Endothelial cell of umbilical vein (primary cell): ENCODE data around the gene USP36. TPM values are rescaled to one million over a fixed set of nuclear protein-coding genes. Genes with fewer than 3 reads are reported as not detected.

ENCODE experiments used
- BruUV-seq: library from RNA; stranded (reverse); fragments of 400-500 nt; replicated peaks from 2 replicates; lab custom pipeline; 2021; lab: Mats Ljungman, UMichigan
- CTCF ChIA-PET: fragments of 300-600, 350-600 bp; sonication (Branson Sonifier 250); formaldehyde crosslinking; loops from one replicate; lab custom pipeline; 2021; ENCODE audit warnings: antibody characterized with exemption, inconsistent platforms; lab: Charles Lee
- POLR2A ChIA-PET: fragments of 300-600, 350-600 bp; sonication (Branson Sonifier 250); formaldehyde crosslinking; loops from one replicate; lab custom pipeline; 2021; ENCODE audit warnings: antibody characterized with exemption, inconsistent platforms; lab: Charles Lee
- DNase-seq: peaks from one replicate; pipeline ENCODE4 v3.0.0-alpha.2; 2011; ENCODE audit warnings: low read depth, low spot score
- FAIRE-seq: peaks from 2 replicates; lab custom pipeline; 2011; peaks lifted over from hg19 to GRCh38; lab: Jason Lieb, UNC
- H2AFZ ChIP-seq: 2 replicates; pipeline ENCODE4 v1.6.0; 2012; ENCODE audit warnings: low read depth, low read length, control low read depth, inconsistent platforms
- H3K27ac ChIP-seq: 2 replicates; pipeline ENCODE4 v1.5.1; 2011; ENCODE audit warnings: low read depth, mild to moderate bottlenecking, control low read depth, low read length, moderate library complexity; ENCODE audit not compliant: insufficient read depth
- H3K27me3 ChIP-seq, 2 experiments: 2 replicates each; pipeline versions ENCODE4 v1.6.0 to v1.6.1; 2011; ENCODE audit warnings: low read length in 2 of 2, mixed read lengths in 1 of 2; ENCODE audit not compliant: control insufficient read depth in 2 of 2, insufficient read depth in 2 of 2
- H3K36me3 ChIP-seq, 2 experiments: 2 replicates in 1 of 2; 3 replicates in 1 of 2; pipeline ENCODE4 v1.5.1; 2011; ENCODE audit warnings: low read length in 2 of 2, mild to moderate bottlenecking in 1 of 2, moderate library complexity in 1 of 2; ENCODE audit not compliant: control insufficient read depth in 2 of 2, insufficient read depth in 2 of 2; ENCODE audit errors: extremely low read depth in 1 of 2
- H3K4me1 ChIP-seq: 3 replicates; pipeline ENCODE4 v1.5.1; 2011; ENCODE audit warnings: mild to moderate bottlenecking, low read length; ENCODE audit not compliant: control insufficient read depth, insufficient read depth; ENCODE audit errors: extremely low read depth
- H3K4me2 ChIP-seq: 2 replicates; pipeline ENCODE4 v1.6.1; 2011; ENCODE audit warnings: low read length, control low read depth, mixed read lengths; ENCODE audit not compliant: insufficient read depth
- H3K4me3 ChIP-seq, 3 experiments: fragments of 200-600 bp in 1 of 3; sonication (generic), shearing (Covaris generic) in 1 of 3; replicated peaks in 1 of 3; 2 replicates each; pipeline ENCODE4 v1.5.1; 2011 to 2016; ENCODE audit warnings: control low read depth in 3 of 3, low read length in 3 of 3, mild to moderate bottlenecking in 2 of 3, inconsistent platforms in 1 of 3, low read depth in 1 of 3, moderate library complexity in 1 of 3; ENCODE audit not compliant: insufficient read depth in 1 of 3
- H3K79me2 ChIP-seq: 2 replicates; pipeline ENCODE4 v1.6.0; 2012; ENCODE audit warnings: low read length, inconsistent platforms; ENCODE audit not compliant: control insufficient read depth, insufficient read depth
- H3K9ac ChIP-seq: replicated peaks from 2 replicates; pipeline ENCODE3; 2011; ENCODE audit warnings: low read length, control low read depth; ENCODE audit not compliant: insufficient read depth; ENCODE audit errors: extremely low read depth
- H3K9me1 ChIP-seq: replicated peaks from 3 replicates; pipeline ENCODE4 v1.6.0; 2011; ENCODE audit warnings: mild to moderate bottlenecking, low read length; ENCODE audit not compliant: control insufficient read depth, insufficient read depth; ENCODE audit errors: extremely low read depth
- H3K9me3 ChIP-seq: replicated peaks from 2 replicates; pipeline ENCODE4 v1.5.1; 2012; ENCODE audit warnings: low read length, inconsistent platforms; ENCODE audit not compliant: control insufficient read depth, insufficient read depth
- H4K20me1 ChIP-seq: replicated peaks from 2 replicates; pipeline ENCODE3; 2011; ENCODE audit warnings: mild to moderate bottlenecking, low read length; ENCODE audit not compliant: control insufficient read depth, insufficient read depth; ENCODE audit errors: extremely low read depth
- EZH2 ChIP-seq: IDR thresholded peaks from 2 replicates; pipeline ENCODE4 v1.6.1; 2012; ENCODE audit warnings: borderline replicate concordance, low read depth, mild to moderate bottlenecking, moderate library complexity, low read length, inconsistent platforms; ENCODE audit not compliant: severe bottlenecking
- FOS ChIP-seq: IDR thresholded peaks from 2 replicates; pipeline ENCODE4 v1.6.1; 2011; ENCODE audit warnings: mild to moderate bottlenecking, low read length, moderate library complexity, borderline replicate concordance; ENCODE audit not compliant: insufficient read depth
- GATA2 ChIP-seq: IDR thresholded peaks from 2 replicates; pipeline ENCODE4 v1.7.0; 2011; ENCODE audit warnings: low read depth, mild to moderate bottlenecking, moderate library complexity, mixed read lengths, low read length; ENCODE audit not compliant: insufficient read length, insufficient read depth
- JUN ChIP-seq: IDR thresholded peaks from 2 replicates; pipeline ENCODE4 v1.6.1; 2011; ENCODE audit warnings: borderline replicate concordance, low read depth; ENCODE audit not compliant: insufficient read length, insufficient read depth
- MYC ChIP-seq: IDR thresholded peaks from one replicate; pipeline ENCODE4 v1.6.1; 2011; ENCODE audit warnings: mild to moderate bottlenecking, low read depth, low read length
- POLR2A ChIP-seq: IDR thresholded peaks from 2 replicates; pipeline ENCODE4 v1.6.1; 2012; ENCODE audit warnings: low read depth, mild to moderate bottlenecking, control low read depth, low read length
- POLR2AphosphoS5 ChIP-seq: IDR thresholded peaks from 2 replicates; pipeline ENCODE4 v1.6.1; 2012; ENCODE audit warnings: low read depth, mild to moderate bottlenecking, control low read depth, low read length, moderate library complexity; ENCODE audit not compliant: insufficient read depth
- dilution Hi-C: fragments of 300-500 bp; cut with MboI; formaldehyde crosslinking; loops from one replicate; pipeline ENCODE4 v1.15.0; 2019; ENCODE audit warnings: low sequenced_read_pairs; ENCODE audit not compliant: extremely low pct_ligation_motif_present
- intact Hi-C: fragments of 100-400 bp; cut with micrococcal nuclease; formaldehyde crosslinking; loops from one replicate; pipeline ENCODE4 v1.10.0; 2022
- polyA plus RNA-seq, 4 experiments: library from polyadenylated mRNA; depleted of rRNA in 3 of 4; stranded (reverse) in 3 of 4; unstranded in 1 of 4; fragments of >200 nt; gene quantifications; 2 replicates each; pipeline versions ENCODE4 v1.2.1 to v1.2.3, GENCODE V29; 2011 to 2012; ENCODE audit warnings: missing spikeins in 1 of 4
- total RNA-seq: library from RNA; stranded (reverse); gene quantifications from 2 replicates; pipeline ENCODE4 v1.2.3, GENCODE V29; 2021
- TF ChIP-seq, protein P1 (sequence below): IDR thresholded peaks from 2 replicates; pipeline ENCODE4 v1.6.1; 2011; ENCODE audit not compliant: insufficient read depth, insufficient read length
- TF ChIP-seq, protein P2 (sequence below), 2 donors: IDR thresholded peaks; 1 replicate in 1 of 2; 2 replicates in 1 of 2; pipeline ENCODE4 v1.5.1; 2011; ENCODE audit warnings: low read length in 2 of 2, mild to moderate bottlenecking in 2 of 2, moderate library complexity in 2 of 2, control low read depth in 1 of 2, inconsistent platforms in 1 of 2, low read depth in 1 of 2; ENCODE audit not compliant: insufficient read depth in 1 of 2; ENCODE audit errors: extremely low read depth in 1 of 2

Gene USP36
- total and polyA plus RNA-seq, 2 donors (not counting 3 experiments of a cell fraction or from before 2014, with no cell fraction given): 29.8 to 46.6 TPM

DNA sequence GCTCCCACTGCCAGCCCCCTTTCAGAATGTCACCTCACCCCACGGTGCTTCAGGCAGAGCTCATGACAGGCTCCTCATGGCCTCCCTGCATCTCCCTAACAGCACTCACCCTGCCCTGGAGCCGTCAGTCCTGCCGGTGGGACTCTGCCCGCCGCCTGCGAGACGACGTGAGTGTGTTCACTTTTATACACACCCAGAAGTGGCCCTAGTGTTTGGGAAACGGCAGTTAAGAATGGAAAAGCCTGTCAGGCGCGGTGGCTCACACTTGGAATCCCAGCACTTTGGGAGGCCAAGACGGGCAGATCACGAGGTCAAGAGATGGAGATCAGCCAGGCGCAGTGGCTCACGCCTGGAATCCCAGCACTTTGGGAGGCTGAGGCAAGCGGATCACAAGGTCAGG, 46.2 kb downstream of the USP36 start:
- Histone ChIP-seq H3K9ac (no peak overlapping the region), H2AFZ (no peak overlapping the region), H3K79me2 (no peaks in the 10 kb centered on the region), H3K27me3 (no peaks in the 10 kb centered on the region), H4K20me1 (no peaks in the 10 kb centered on the region), H3K9me3 (no peaks in the 10 kb centered on the region), H3K4me3 (no peak overlapping the region), H3K27ac (no peak overlapping the region), H3K4me1 (peaks cover 8% of the 10 kb centered on the region), H3K9me1 (no peaks in the 10 kb centered on the region), H3K36me3 (peaks cover 6 to 33% of the 10 kb centered on the region in 2 experiments), H3K4me2 (no peak overlapping the region)
- TF ChIP-seq POLR2AphosphoS5 (no peak), POLR2A (no peak), MYC (no peak), FOS (no peak), JUN (no peak), GATA2 (no peak), EZH2 (no peak)
- TF ChIP-seq, protein P1, sequence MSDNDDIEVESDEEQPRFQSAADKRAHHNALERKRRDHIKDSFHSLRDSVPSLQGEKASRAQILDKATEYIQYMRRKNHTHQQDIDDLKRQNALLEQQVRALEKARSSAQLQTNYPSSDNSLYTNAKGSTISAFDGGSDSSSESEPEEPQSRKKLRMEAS: no peak
- TF ChIP-seq, protein P2, sequence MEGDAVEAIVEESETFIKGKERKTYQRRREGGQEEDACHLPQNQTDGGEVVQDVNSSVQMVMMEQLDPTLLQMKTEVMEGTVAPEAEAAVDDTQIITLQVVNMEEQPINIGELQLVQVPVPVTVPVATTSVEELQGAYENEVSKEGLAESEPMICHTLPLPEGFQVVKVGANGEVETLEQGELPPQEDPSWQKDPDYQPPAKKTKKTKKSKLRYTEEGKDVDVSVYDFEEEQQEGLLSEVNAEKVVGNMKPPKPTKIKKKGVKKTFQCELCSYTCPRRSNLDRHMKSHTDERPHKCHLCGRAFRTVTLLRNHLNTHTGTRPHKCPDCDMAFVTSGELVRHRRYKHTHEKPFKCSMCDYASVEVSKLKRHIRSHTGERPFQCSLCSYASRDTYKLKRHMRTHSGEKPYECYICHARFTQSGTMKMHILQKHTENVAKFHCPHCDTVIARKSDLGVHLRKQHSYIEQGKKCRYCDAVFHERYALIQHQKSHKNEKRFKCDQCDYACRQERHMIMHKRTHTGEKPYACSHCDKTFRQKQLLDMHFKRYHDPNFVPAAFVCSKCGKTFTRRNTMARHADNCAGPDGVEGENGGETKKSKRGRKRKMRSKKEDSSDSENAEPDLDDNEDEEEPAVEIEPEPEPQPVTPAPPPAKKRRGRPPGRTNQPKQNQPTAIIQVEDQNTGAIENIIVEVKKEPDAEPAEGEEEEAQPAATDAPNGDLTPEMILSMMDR (IDR thresholded peaks at IDR 0.05; ENCODE audit: extremely low read depth in 1 of 2, insufficient read depth in 1 of 2, low read depth in 1 of 2, low read length in 2 of 2): no peak
- CTCF ChIA-PET: interaction anchor here (1.5 kb wide), 1 partner anchor 9 kb away, joined by 4 read pairs; no protein-coding TSS in a partner anchor
- DNase-seq: no peak
- BruUV-seq: no TSS peak
- POLR2A ChIA-PET: no interaction called here
- dilution Hi-C loops (no loop called here), intact Hi-C loops (no loop called here)
- FAIRE-seq: no peak
